Neuronal stem cell (in vitro differentiated cells): Measurements from ENCODE around the gene TDRD6.

Experiments used
- DNase-seq: peaks from one replicate; pipeline ENCODE4 v3.0.0-alpha.2; 2013; ENCODE audit warnings: low spot score
- H2AFZ ChIP-seq: one replicate; pipeline ENCODE4 v1.6.1; 2013; ENCODE audit warnings: mild to moderate bottlenecking, low read length, inconsistent platforms
- H2AK5ac ChIP-seq: 2 replicates; pipeline ENCODE4 v1.6.1; 2013; ENCODE audit warnings: low read depth, mild to moderate bottlenecking, inconsistent platforms, low read length, moderate library complexity, mixed read lengths
- H2BK120ac ChIP-seq: 2 replicates; pipeline ENCODE4 v1.6.1; 2013; ENCODE audit warnings: low read depth, mild to moderate bottlenecking, inconsistent platforms, low read length, moderate library complexity, mixed read lengths
- H2BK12ac ChIP-seq: one replicate; pipeline ENCODE4 v1.6.1; 2013; ENCODE audit warnings: low read length, inconsistent platforms
- H2BK15ac ChIP-seq: 2 replicates; pipeline ENCODE4 v1.6.1; 2013; ENCODE audit warnings: mild to moderate bottlenecking, low read length, inconsistent platforms, mixed read lengths
- H2BK5ac ChIP-seq: one replicate; pipeline ENCODE4 v1.6.1; 2013; ENCODE audit warnings: inconsistent platforms, mild to moderate bottlenecking, low read length, moderate library complexity
- H3K14ac ChIP-seq: one replicate; pipeline ENCODE4 v1.6.1; 2013; ENCODE audit warnings: low read length, inconsistent platforms
- H3K18ac ChIP-seq: 2 replicates; pipeline ENCODE4 v1.6.1; 2013; ENCODE audit warnings: low read length, inconsistent platforms
- H3K23ac ChIP-seq: 2 replicates; pipeline ENCODE4 v1.6.1; 2013; ENCODE audit warnings: low read depth, mild to moderate bottlenecking, mixed read lengths, low read length, inconsistent platforms; ENCODE audit not compliant: poor library complexity
- H3K27ac ChIP-seq: replicated peaks from 3 replicates; pipeline ENCODE4 v1.5.1; 2013; ENCODE audit warnings: low read length, inconsistent platforms
- H3K27me3 ChIP-seq, 3 experiments: 2 replicates each; pipeline ENCODE4 v1.6.1; 2013; ENCODE audit warnings: low read length in 3 of 3, mild to moderate bottlenecking in 2 of 3, inconsistent platforms in 1 of 3, low read depth in 1 of 3, mixed read lengths in 1 of 3, moderate library complexity in 1 of 3; ENCODE audit not compliant: control insufficient read depth in 3 of 3, insufficient read depth in 3 of 3
- H3K36me3 ChIP-seq, 2 donors: replicated peaks in 1 of 2; 2 replicates each; pipeline ENCODE4 v1.6.1; 2013; ENCODE audit warnings: low read length in 2 of 2; ENCODE audit not compliant: control insufficient read depth in 2 of 2, insufficient read depth in 2 of 2
- H3K4ac ChIP-seq: 2 replicates; pipeline ENCODE4 v1.6.1; 2013; ENCODE audit warnings: inconsistent platforms, mild to moderate bottlenecking, low read length, moderate library complexity
- H3K4me1 ChIP-seq, 2 donors: 1 replicate in 1 of 2; 2 replicates in 1 of 2; pipeline ENCODE4 v1.6.1; 2013; ENCODE audit warnings: low read length in 2 of 2, low read depth in 1 of 2; ENCODE audit not compliant: control insufficient read depth in 2 of 2, insufficient read depth in 1 of 2
- H3K4me2 ChIP-seq: one replicate; pipeline ENCODE4 v1.6.1; 2013; ENCODE audit warnings: mild to moderate bottlenecking, low read length, inconsistent platforms; ENCODE audit not compliant: insufficient read depth, poor library complexity, severe bottlenecking
- H3K4me3 ChIP-seq, 2 donors: 2 replicates each; pipeline ENCODE4 v1.5.1; 2013; ENCODE audit warnings: low read length in 2 of 2, mild to moderate bottlenecking in 2 of 2, inconsistent platforms in 1 of 2, moderate library complexity in 1 of 2
- H3K79me1 ChIP-seq: one replicate; pipeline ENCODE4 v1.6.1; 2013; ENCODE audit warnings: low read depth, mild to moderate bottlenecking, inconsistent platforms, low read length, moderate library complexity
- H3K9ac ChIP-seq: one replicate; pipeline ENCODE4 v1.6.1; 2013; ENCODE audit warnings: mild to moderate bottlenecking, low read depth, low read length, inconsistent platforms; ENCODE audit not compliant: poor library complexity
- H3K9me3 ChIP-seq, 2 donors: replicated peaks in 1 of 2; 2 replicates each; pipeline versions ENCODE3 to v1.6.1; 2013; ENCODE audit warnings: low read length in 2 of 2, mild to moderate bottlenecking in 2 of 2, inconsistent platforms in 1 of 2, low read depth in 1 of 2, mixed read lengths in 1 of 2, moderate library complexity in 1 of 2; ENCODE audit not compliant: control insufficient read depth in 2 of 2, insufficient read depth in 1 of 2
- H4K8ac ChIP-seq: one replicate; pipeline ENCODE4 v1.6.1; 2013; ENCODE audit warnings: low read depth, mild to moderate bottlenecking, inconsistent platforms, low read length, moderate library complexity
- H4K91ac ChIP-seq: one replicate; pipeline ENCODE4 v1.6.1; 2013; ENCODE audit warnings: low read length, low read depth, mild to moderate bottlenecking, inconsistent platforms; ENCODE audit not compliant: poor library complexity
- WGBS, 2 donors: extraction: QIAGEN DNeasy Blood & Tissue Kit; methylation state at CpG; one replicate each; pipeline ENCODE4 v1.1.7; 2013; ENCODE audit warnings: missing lambda C conversion rate in 2 of 2, mixed read lengths in 1 of 2; ENCODE audit not compliant: insufficient read length in 2 of 2, insufficient replicate concordance in 1 of 2; ENCODE audit errors: extremely low coverage in 2 of 2; 5-methylcytosine and 5-hydroxymethylcytosine counted together

The TDRD6 gene

GRCh38 chr6:46706464-46706863, 18.8 kb downstream of the TDRD6 start:
- no peaks in the 10 kb centered on the region for H3K27me3 ChIP-seq
- no CpG with 5 or more reads among the region's 2 CpGs for WGBS, 2 donors
- no peak overlapping the region for H3K18ac ChIP-seq
- H3K14ac ChIP-seq = no peak overlapping the region
- H3K9me3 ChIP-seq = no peaks in the 10 kb centered on the region
- H3K4me3 ChIP-seq = no peak overlapping the region
- no peak overlapping the region for H4K91ac ChIP-seq
- no peak overlapping the region for H2BK15ac ChIP-seq
- H2AK5ac ChIP-seq = no peak overlapping the region
- no peak for DNase-seq
- H2BK12ac ChIP-seq = no peak overlapping the region
- H4K8ac ChIP-seq = no peak overlapping the region
- no peak overlapping the region for H3K27ac ChIP-seq
- H3K9ac ChIP-seq = no peak overlapping the region
- H3K4me2 ChIP-seq = no peak overlapping the region
- no peak overlapping the region for H2BK120ac ChIP-seq
- H3K36me3 ChIP-seq = no peaks in the 10 kb centered on the region
- no peak overlapping the region for H2BK5ac ChIP-seq
- H2AFZ ChIP-seq = no peak overlapping the region
- H3K4ac ChIP-seq = no peak overlapping the region
- no peaks in the 10 kb centered on the region for H3K79me1 ChIP-seq
- no peak overlapping the region for H3K23ac ChIP-seq
- H3K4me1 ChIP-seq = no peaks in the 10 kb centered on the region

GRCh38 chr6:46711491-46711890, 23.8 kb downstream of the TDRD6 start:
- WGBS, 2 donors = no CpG with 5 or more reads among the region's 1 CpG
- H3K9me3 ChIP-seq = no peaks in the 10 kb centered on the region
- no peak overlapping the region for H2BK15ac ChIP-seq
- no peak overlapping the region for H3K18ac ChIP-seq
- H3K4me3 ChIP-seq = no peak overlapping the region
- no peaks in the 10 kb centered on the region for H3K4me1 ChIP-seq
- H3K23ac ChIP-seq = no peak overlapping the region
- no peak overlapping the region for H3K14ac ChIP-seq
- H4K8ac ChIP-seq = no peak overlapping the region
- no peak overlapping the region for H3K4me2 ChIP-seq
- no peaks in the 10 kb centered on the region for H3K36me3 ChIP-seq
- DNase-seq = no peak
- H4K91ac ChIP-seq = no peak overlapping the region
- H2BK5ac ChIP-seq = no peak overlapping the region
- no peak overlapping the region for H3K27ac ChIP-seq
- no peak overlapping the region for H3K4ac ChIP-seq
- H2AFZ ChIP-seq = no peak overlapping the region
- H3K27me3 ChIP-seq = no peaks in the 10 kb centered on the region
- H3K79me1 ChIP-seq = no peaks in the 10 kb centered on the region
- no peak overlapping the region for H2AK5ac ChIP-seq
- no peak overlapping the region for H2BK12ac ChIP-seq
- no peak overlapping the region for H2BK120ac ChIP-seq
- H3K9ac ChIP-seq = no peak overlapping the region

- Histone ChIP-seq H3K27me3 (no peaks in the 10 kb centered on the region), H3K4ac (no peak overlapping the region), H3K79me1 (no peaks in the 10 kb centered on the region), H3K9ac (no peak overlapping the region), H2BK5ac (no peak overlapping the region), H3K4me3 (no peak overlapping the region), H3K9me3 (no peaks in the 10 kb centered on the region), H4K91ac (no peak overlapping the region), H2AFZ (no peak overlapping the region), H2AK5ac (no peak overlapping the region), H3K4me1 (no peaks in the 10 kb centered on the region), H4K8ac (no peak overlapping the region), H3K23ac (no peak overlapping the region), H2BK12ac (no peak overlapping the region), H3K18ac (no peak overlapping the region), H3K36me3 (no peaks in the 10 kb centered on the region), H2BK15ac (no peak overlapping the region), H3K14ac (no peak overlapping the region), H3K4me2 (no peak overlapping the region), H2BK120ac (no peak overlapping the region), H3K27ac (no peak overlapping the region)
- DNase-seq = no peak
Observed at GRCh38 chr6:46715141-46715540, 27.5 kb downstream of the TDRD6 start.

- Histone ChIP-seq H2BK15ac (no peak overlapping the region), H3K14ac (no peak overlapping the region), H3K4me1 (no peaks in the 10 kb centered on the region), H2AK5ac (no peak overlapping the region), H3K9me3 (no peaks in the 10 kb centered on the region), H3K23ac (no peak overlapping the region), H4K8ac (no peak overlapping the region), H3K4me3 (no peak overlapping the region), H2BK12ac (no peak overlapping the region), H3K4me2 (no peak overlapping the region), H2BK5ac (no peak overlapping the region), H3K18ac (no peak overlapping the region), H2BK120ac (no peak overlapping the region), H3K79me1 (no peaks in the 10 kb centered on the region), H3K36me3 (no peaks in the 10 kb centered on the region), H3K9ac (no peak overlapping the region), H4K91ac (no peak overlapping the region), H3K27me3 (no peaks in the 10 kb centered on the region), H2AFZ (no peak overlapping the region), H3K4ac (no peak overlapping the region), H3K27ac (no peak overlapping the region)
- WGBS, 2 donors = no CpG with 5 or more reads among the region's 1 CpG
- no peak for DNase-seq
Observed at GRCh38 chr6:46719099-46719498, 31.4 kb downstream of the TDRD6 start.
